Measurements from ENCODE around the gene NUP62. TPM values are rescaled to one million over a fixed set of nuclear protein-coding genes. Genes with fewer than 3 reads are reported as not detected.

The NUP62 gene
- total and polyA plus RNA-seq, 3 experiments from 2014 or later, result 73.7 to 231 (median 223) TPM

DNA sequence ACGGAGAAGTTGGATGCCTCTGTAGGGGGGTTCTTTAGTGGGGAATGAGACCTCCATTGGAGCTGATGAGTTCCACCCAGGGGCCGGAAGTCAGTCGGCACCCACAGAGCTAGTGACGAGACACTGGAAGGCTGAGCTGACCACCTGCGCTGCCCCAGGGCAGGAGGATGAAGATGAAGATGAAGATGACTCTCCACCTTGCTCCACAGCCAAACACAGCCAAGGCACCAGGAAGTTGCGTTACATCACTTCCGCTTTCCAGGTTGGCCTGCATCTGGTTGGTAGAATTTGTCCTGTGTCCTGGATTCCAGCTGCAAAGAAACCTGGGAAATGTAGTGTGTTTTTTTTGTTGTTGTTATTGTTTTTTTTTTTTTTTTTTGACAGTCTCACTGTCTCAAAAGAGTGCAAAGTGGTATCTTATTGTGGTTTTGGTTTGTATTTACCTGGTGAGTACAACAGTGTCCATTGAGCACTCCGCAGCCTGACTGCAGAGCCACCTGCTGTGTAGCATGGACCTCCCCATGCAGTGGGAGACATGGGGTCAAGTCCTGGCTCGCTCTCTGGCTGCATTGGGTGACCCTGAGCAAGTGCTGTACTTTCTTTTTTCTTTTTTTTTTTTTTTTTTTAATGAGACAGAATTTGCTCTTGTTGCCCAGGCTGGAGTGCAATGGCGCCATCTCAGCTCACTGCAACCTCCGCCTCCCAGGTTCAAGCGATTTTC, 49.9 kb downstream of the NUP62 start:
- Mint-ChIP-seq H3K9me3 (no peaks in the 10 kb centered on the region), H3K27me3 (peaks cover 0 to 3% of the 10 kb centered on the region in 2 donors), H3K36me3 (peaks cover 5 to 61% (median 9%) of the 10 kb centered on the region in 3 donors), H3K27ac (peak overlapping the region in 1 of 8 donors; percentile 30), H3K4me3 (peak overlapping the region in 1 of 7 donors; percentile 19), H3K4me1 (peaks cover 20 to 31% (median 26%) of the 10 kb centered on the region in 3 donors)
- no peak overlapping the region for H3K27ac ChIP-seq (ENCODE audit: low read depth, low read length)
- POLR2A ChIA-PET, result interaction anchor here (0.6 to 1.4 kb wide), 3 partner anchors 10 to 427 kb away, joined by 3 to 7 read pairs (median 4); partner anchors contain the start of gene PNKP
- H3K27me3 ChIP-seq (ENCODE audit: insufficient read depth, low read length, poor library complexity, severe bottlenecking), result no peaks in the 10 kb centered on the region
- peaks cover 38% of the 10 kb centered on the region for H3K36me3 ChIP-seq (ENCODE audit: insufficient read depth, low read length)
- CTCF ChIA-PET, result interaction anchor here (1.8 kb wide), 1 partner anchor 14 kb away, joined by 4 read pairs; no protein-coding TSS in a partner anchor
- DNase-seq, result no peak
- peaks cover 19% of the 10 kb centered on the region for H3K4me1 ChIP-seq (ENCODE audit: insufficient read depth, low read length)
- H3K9me3 ChIP-seq (ENCODE audit: low read length), result no peaks in the 10 kb centered on the region
- no peak overlapping the region for H3K4me3 ChIP-seq (ENCODE audit: low read length)

DNA sequence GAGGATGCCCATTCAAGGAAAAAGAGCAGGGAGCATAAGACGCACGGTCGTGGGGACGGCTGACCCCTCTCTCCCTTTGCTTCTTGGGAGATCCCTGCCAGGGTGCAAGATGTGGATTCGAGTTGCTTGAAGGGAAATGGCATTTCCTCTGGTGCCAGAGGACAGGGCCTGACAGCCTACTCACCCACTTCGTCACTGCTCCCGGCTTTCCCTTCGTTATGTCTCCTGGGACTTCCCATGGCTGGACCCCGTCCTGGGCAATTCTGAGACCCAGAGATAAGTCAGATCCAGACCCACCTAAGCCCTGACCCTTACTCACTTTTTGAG, 50.6 kb downstream of the NUP62 start:
- Mint-ChIP-seq H3K36me3 (peaks cover 5 to 55% (median 8%) of the 10 kb centered on the region in 3 donors), H3K27me3 (peaks cover 0 to 3% of the 10 kb centered on the region in 2 donors), H3K9me3 (no peaks in the 10 kb centered on the region), H3K4me1 (peaks cover 20 to 31% (median 26%) of the 10 kb centered on the region in 3 donors), H3K27ac (peak overlapping the region in 4 of 8 donors; percentile 19 to 85 (median 52)), H3K4me3 (peak overlapping the region in 1 of 7 donors; percentile 43)
- Histone ChIP-seq H3K27me3 (ENCODE audit: insufficient read depth, low read length, poor library complexity, severe bottlenecking) (no peaks in the 10 kb centered on the region), H3K4me3 (ENCODE audit: low read length) (peak overlapping the region; percentile 61), H3K9me3 (ENCODE audit: low read length) (no peaks in the 10 kb centered on the region), H3K27ac (ENCODE audit: low read depth, low read length) (peak overlapping the region; percentile 98), H3K4me1 (ENCODE audit: insufficient read depth, low read length) (peaks cover 19% of the 10 kb centered on the region), H3K36me3 (ENCODE audit: insufficient read depth, low read length) (peaks cover 35% of the 10 kb centered on the region)
- ChIA-PET POLR2A (interaction anchor here (1.2 to 1.4 kb wide), 2 partner anchors 9 to 11 kb away, joined by 4 to 7 read pairs; partner anchors contain the start of gene PNKP), CTCF (no interaction called here)
- no peak for DNase-seq

GRCh38 chr19:49877879-49878743, 51.2 kb downstream of the NUP62 start:
- Histone ChIP-seq H3K27ac (ENCODE audit: low read depth, low read length) (peak overlapping the region; percentile 98), H3K4me1 (ENCODE audit: insufficient read depth, low read length) (peaks cover 19% of the 10 kb centered on the region), H3K36me3 (ENCODE audit: insufficient read depth, low read length) (peaks cover 29% of the 10 kb centered on the region), H3K4me3 (ENCODE audit: low read length) (peak overlapping the region; percentile 61), H3K9me3 (ENCODE audit: low read length) (no peaks in the 10 kb centered on the region), H3K27me3 (ENCODE audit: insufficient read depth, low read length, poor library complexity, severe bottlenecking) (no peaks in the 10 kb centered on the region)
- POLR2A ChIA-PET, result interaction anchor here (0.8 to 3.0 kb wide), 10 partner anchors 9 to 238 kb away, joined by 3 to 33 read pairs (median 5); partner anchors contain the start of genes AP2A1, ATF5, MED25 and NUP62
- Mint-ChIP-seq H3K4me3 (no peak overlapping the region), H3K36me3 (peaks cover under 1 to 49% (median 6%) of the 10 kb centered on the region in 3 donors), H3K4me1 (peaks cover 20 to 31% (median 26%) of the 10 kb centered on the region in 3 donors), H3K27me3 (peaks cover 0 to 3% of the 10 kb centered on the region in 2 donors), H3K27ac (peak overlapping the region in 1 of 8 donors; percentile 85), H3K9me3 (no peaks in the 10 kb centered on the region)
- CTCF ChIA-PET, result interaction anchor here (1.0 to 1.6 kb wide), 2 partner anchors 13 to 65 kb away, joined by 3 to 4 read pairs; partner anchors contain the start of gene FUZ
- DNase-seq, result peak; percentile 97 to 99 (median 98)

DNA sequence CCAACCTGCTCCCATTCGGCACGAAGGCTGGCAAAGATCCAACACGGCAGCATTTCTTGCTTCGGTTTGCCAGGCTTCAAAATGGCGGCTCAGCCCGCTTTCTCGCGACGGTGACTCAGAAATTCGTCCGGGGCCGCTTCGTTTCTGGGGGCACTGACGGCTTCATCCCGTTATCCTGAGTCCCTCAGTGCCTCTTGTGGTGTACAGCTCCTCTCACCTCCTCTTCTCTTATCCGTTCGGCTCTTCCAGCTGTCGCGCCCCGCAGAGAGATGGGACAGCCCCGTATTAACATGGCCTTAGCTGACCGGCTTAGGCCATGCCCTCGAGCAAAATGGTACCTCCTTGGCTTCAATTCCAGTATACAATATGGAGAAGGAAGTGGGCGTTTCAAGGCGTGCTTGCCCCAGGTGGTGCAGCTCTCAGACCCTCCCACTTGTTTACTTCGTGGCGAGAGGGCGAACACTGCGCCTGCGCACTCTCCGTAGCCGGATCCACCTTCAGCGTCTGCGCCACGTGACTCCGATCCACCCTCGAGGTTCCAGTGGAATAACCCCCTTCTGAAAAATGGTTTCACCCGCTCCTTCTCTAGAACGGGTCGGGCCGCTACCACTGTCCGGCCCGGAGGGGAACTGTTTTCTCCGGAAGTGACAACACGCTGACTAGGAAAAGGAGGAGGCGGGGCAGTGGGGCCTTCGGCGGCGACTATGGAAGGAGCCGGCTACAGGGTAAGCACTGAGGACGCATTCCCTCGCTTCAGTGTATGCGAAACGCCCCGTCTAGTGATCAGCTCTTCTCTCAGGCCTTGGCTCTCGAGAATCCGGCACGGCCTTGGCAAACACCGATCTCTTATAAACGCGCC, 52.1 kb downstream of the NUP62 start, which contains the start of the genes AKT1S1 and TBC1D17:
Gene AKT1S1 (minus strand): TSS at position 336 of the 859 bp plus-strand sequence. CDS start 4,060 bp downstream, outside the sequence.
Gene TBC1D17 (plus strand): TSS at position 683 of the 859 bp plus-strand sequence. CDS start 22 bp downstream, at position 705.
- Histone ChIP-seq H3K9me3 (ENCODE audit: low read length) (no peaks in the 10 kb centered on the region), H3K27me3 (ENCODE audit: insufficient read depth, low read length, poor library complexity, severe bottlenecking) (no peaks in the 10 kb centered on the region), H3K4me3 (ENCODE audit: low read length) (peak within 1 kb of the TSS; percentile 78), H3K27ac (ENCODE audit: low read depth, low read length) (peak within 1 kb of the TSS; percentile 98), H3K4me1 (ENCODE audit: insufficient read depth, low read length) (peaks cover 19% of the 10 kb centered on the region), H3K36me3 (ENCODE audit: insufficient read depth, low read length) (peaks cover 23% of the 10 kb centered on the region)
- Mint-ChIP-seq H3K4me1 (peaks cover 20 to 31% (median 26%) of the 10 kb centered on the region in 3 donors), H3K4me3 (no peak within 1 kb of the TSS), H3K9me3 (no peaks in the 10 kb centered on the region), H3K36me3 (peaks cover 0 to 40% (median 5%) of the 10 kb centered on the region in 3 donors), H3K27me3 (peaks cover 0 to 3% of the 10 kb centered on the region in 2 donors), H3K27ac (peak within 1 kb of the TSS in 1 of 8 donors; percentile 85)
- ChIA-PET POLR2A (interaction anchor here (0.6 to 3.0 kb wide), 18 partner anchors 8 to 1258 kb away, joined by 3 to 33 read pairs (median 4); partner anchors contain the start of genes AP2A1, ATF5, FUZ and GYS1), CTCF (interaction anchor here (0.8 to 1.6 kb wide), 6 partner anchors 9 to 237 kb away, joined by 3 to 5 read pairs (median 4); partner anchors contain the start of genes FUZ, PNKP, PTOV1 and RRAS)
- peak; percentile 97 to 100 (median 99) for DNase-seq

DNA sequence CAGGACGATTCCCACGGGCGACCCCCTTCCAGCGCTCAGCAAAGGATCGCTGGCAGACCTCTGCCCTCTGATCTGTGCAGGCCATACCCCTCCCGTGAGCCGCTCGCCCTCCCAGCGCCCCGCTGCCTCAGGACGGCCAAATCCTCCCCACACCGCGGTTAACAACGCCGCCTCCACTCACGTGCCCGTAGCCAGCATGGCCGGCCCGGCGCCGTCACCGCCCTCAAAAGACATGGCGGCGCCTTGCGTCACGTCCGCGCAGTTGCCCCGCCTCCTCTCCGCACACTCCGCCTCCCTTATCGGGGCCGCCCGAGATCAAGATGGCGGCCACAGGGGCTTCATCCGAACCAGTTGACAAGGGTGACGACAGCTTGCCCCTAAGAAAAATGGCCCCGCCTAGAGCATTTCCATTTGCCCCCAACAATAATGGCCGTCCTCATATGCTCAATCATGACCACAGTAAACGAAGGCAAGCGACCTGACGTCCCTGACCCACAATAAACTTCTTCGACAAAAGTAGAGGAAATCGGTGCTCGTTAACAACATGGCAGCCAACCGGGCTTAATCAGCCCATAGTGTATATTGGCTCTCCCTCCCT, 52.8 kb downstream of the NUP62 start:
- Mint-ChIP-seq H3K4me1 (peaks cover 22 to 37% (median 32%) of the 10 kb centered on the region in 3 donors), H3K27me3 (peaks cover 0 to 3% of the 10 kb centered on the region in 2 donors), H3K27ac (no peak overlapping the region), H3K4me3 (no peak overlapping the region), H3K36me3 (peaks cover 0 to 35% (median 5%) of the 10 kb centered on the region in 3 donors), H3K9me3 (no peaks in the 10 kb centered on the region)
- peaks cover 19% of the 10 kb centered on the region for H3K4me1 ChIP-seq (ENCODE audit: insufficient read depth, low read length)
- peak overlapping the region; percentile 98 for H3K27ac ChIP-seq (ENCODE audit: low read depth, low read length)
- peaks cover 15% of the 10 kb centered on the region for H3K36me3 ChIP-seq (ENCODE audit: insufficient read depth, low read length)
- POLR2A ChIA-PET, result interaction anchor here (0.6 to 3.0 kb wide), 17 partner anchors 7 to 1257 kb away, joined by 3 to 33 read pairs (median 5); partner anchors contain the start of genes AP2A1, ATF5, FUZ and GYS1
- H3K27me3 ChIP-seq (ENCODE audit: insufficient read depth, low read length, poor library complexity, severe bottlenecking), result no peaks in the 10 kb centered on the region
- CTCF ChIA-PET, result interaction anchor here (0.8 to 1.6 kb wide), 5 partner anchors 9 to 236 kb away, joined by 3 to 5 read pairs (median 4); partner anchors contain the start of genes PNKP, PTOV1 and RRAS
- peak overlapping the region; percentile 78 for H3K4me3 ChIP-seq (ENCODE audit: low read length)
- no peaks in the 10 kb centered on the region for H3K9me3 ChIP-seq (ENCODE audit: low read length)
- peak; percentile 96 to 99 (median 98) for DNase-seq

DNA sequence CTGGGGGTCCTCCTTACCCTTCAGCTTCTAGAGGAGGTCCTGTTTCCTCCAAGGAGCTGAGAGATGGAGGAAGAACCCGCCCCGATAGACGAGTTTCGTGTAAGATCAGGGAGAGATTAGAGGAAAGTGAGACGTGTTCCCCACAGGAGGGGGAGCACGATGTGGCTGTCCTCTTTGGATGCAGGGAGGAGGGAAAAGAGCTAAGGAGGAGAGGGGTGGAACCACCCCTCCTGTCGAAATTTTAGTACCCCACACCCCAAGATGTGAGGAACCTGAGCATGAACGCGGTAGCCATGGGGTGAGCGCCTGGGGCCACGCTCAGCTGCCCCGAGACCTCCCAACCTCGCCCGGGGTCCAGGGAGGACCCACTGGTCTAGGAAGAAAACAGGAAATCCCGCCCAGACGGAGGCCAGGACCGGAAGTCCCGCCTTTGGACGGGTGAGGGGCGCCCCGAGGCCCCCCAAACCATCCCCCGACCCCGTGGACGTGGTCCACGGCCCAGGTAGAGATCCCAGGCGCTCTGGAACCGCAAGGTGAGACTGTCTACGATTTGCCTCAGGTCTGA, 53.4 kb downstream of the NUP62 start:
- H3K27ac Mint-ChIP-seq, result no peak overlapping the region
- no peak overlapping the region for H3K4me3 Mint-ChIP-seq

More for the DNA sequence above, 53.4 kb downstream of the NUP62 start:
- Histone ChIP-seq H3K27me3 (ENCODE audit: insufficient read depth, low read length, poor library complexity, severe bottlenecking) (no peaks in the 10 kb centered on the region), H3K36me3 (ENCODE audit: insufficient read depth, low read length) (peaks cover 10% of the 10 kb centered on the region), H3K9me3 (ENCODE audit: low read length) (no peaks in the 10 kb centered on the region), H3K4me3 (ENCODE audit: low read length) (peak overlapping the region; percentile 78), H3K27ac (ENCODE audit: low read depth, low read length) (peak overlapping the region; percentile 98), H3K4me1 (ENCODE audit: insufficient read depth, low read length) (peaks cover 19% of the 10 kb centered on the region)
- peaks cover 0 to 3% of the 10 kb centered on the region in 2 donors for H3K27me3 Mint-ChIP-seq
- ChIA-PET CTCF (interaction anchor here (1.2 to 1.6 kb wide), 2 partner anchors 15 to 236 kb away, joined by 4 read pairs; partner anchors contain the start of gene RRAS), POLR2A (interaction anchor here (1.0 to 3.0 kb wide), 6 partner anchors 9 to 1256 kb away, joined by 3 to 33 read pairs (median 10); partner anchors contain the start of genes ATF5, FUZ, NUP62 and PNKP)
- DNase-seq, result peak in 3 of 5 donors; percentile 24 to 74 (median 46)
- peaks cover 0 to 29% (median 4%) of the 10 kb centered on the region in 3 donors for H3K36me3 Mint-ChIP-seq
- H3K4me1 Mint-ChIP-seq, result peaks cover 22 to 37% (median 32%) of the 10 kb centered on the region in 3 donors
- H3K9me3 Mint-ChIP-seq, result no peaks in the 10 kb centered on the region

All from CD8-positive, alpha-beta memory T cell (primary cell).